ENCODE measurements around the gene CD300LB.
"Not testable (repeated sequence)": the region's sequence is repeated elsewhere in the genome, so short reads cannot be mapped to it uniquely, and the experiment has no call there.

The CD300LB gene

DNA sequence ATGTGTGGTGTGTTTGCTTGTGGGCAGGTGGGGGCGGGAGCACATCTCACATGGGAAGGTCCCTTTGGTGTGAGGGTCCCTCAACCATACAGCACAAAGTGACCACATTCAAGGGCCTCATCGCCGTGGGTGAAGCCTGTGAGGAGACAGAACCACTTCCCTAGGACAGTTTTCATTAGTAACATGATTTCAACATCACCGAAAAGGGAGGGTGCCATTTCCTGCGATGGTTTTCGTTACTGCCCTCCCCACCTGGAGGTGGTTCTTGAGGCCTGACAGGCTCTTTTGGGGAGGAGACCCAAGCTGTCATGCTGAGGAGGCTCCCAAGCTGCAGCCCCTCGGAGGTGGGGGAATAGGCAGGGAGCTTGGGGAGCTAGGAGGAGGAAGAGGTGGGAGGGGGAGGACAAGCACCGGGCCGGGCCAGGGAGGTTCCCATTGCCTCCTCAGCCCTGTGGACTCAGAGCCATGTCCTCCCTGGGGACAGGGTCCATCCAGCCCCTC is 9.5 kb downstream of the CD300LB start:
- CTCF ChIA-PET: interaction anchor here (0.9 to 2.9 kb wide), 5 partner anchors 9 to 67 kb away, joined by 3 to 13 read pairs (median 3); no protein-coding TSS in a partner anchor
- DNase-seq: peak; percentile 50 to 78 (median 76)
- POLR2A ChIA-PET: no interaction called here
- WGBS (ENCODE audit: insufficient coverage): 4% methylated on average over 5 of the region's 9 CpGs
- H3K4me1 ChIP-seq (ENCODE audit: control extremely low read depth in 1 of 4, control insufficient read depth in 4 of 4, insufficient read depth in 4 of 4, low read length in 3 of 4): peaks cover 0 to 43% (median 40%) of the 10 kb centered on the region in 4 experiments
- H3K9me3 ChIP-seq (ENCODE audit: control extremely low read depth in 1 of 5, control insufficient read depth in 4 of 5, insufficient read depth in 2 of 5, low read depth in 1 of 5, low read length in 4 of 5): peaks cover 0 to 18% (median 3%) of the 10 kb centered on the region in 5 experiments
- H3K4me3 ChIP-seq (ENCODE audit: control insufficient read depth in 1 of 7, extremely low read depth in 1 of 7, insufficient read depth in 4 of 7, low read depth in 2 of 7, low read length in 6 of 7): peak overlapping the region in 1 of 7 experiments; percentile 4
- no peaks in the 10 kb centered on the region for H3K36me3 ChIP-seq (ENCODE audit: control insufficient read depth in 4 of 4, insufficient read depth in 4 of 4, low read length in 3 of 4)
- H3K27ac ChIP-seq (ENCODE audit: insufficient read depth in 1 of 2, low read depth in 1 of 2, low read length in 2 of 2, poor library complexity in 1 of 2, severe bottlenecking in 2 of 2): no peak overlapping the region
- no peaks in the 10 kb centered on the region for H3K27me3 ChIP-seq (replicated peaks in 2 of 5; ENCODE audit: control insufficient read depth in 4 of 5, insufficient read depth in 5 of 5, low read length in 4 of 5)

DNA sequence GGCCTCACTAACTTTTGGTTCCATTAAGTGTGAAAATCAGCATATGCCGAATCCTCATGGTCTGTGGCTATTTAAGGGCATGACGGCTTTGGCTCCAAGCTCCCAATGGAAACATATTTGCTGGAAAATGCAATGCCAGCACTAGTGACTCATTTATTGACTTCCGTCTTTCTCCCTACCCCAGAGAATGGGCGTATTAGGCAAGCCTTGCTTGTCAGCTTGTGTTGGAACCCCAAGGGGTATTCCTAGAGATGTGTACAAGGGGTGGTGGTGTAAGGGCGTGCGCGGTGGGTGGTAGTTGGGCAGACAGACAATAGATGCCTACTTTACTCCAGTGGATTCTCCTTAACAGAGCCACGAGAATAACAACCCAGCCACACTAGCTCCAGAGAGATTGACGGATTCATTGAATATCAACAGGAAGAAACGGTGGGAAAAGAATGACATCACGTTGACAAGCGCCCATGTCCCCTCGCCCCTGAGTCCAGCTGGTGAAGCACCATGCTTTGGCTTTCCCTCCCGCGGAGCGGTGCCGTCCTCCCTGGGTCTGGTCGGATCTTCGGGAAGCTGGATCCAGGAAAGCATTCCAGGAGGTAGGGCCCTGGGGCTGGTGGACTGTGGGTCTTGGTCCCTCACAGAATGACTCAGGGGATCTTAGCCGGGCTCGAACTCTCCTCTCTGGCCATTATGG is 10.3 kb downstream of the CD300LB start:
- ChIA-PET CTCF (interaction anchor here (0.7 to 2.9 kb wide), 10 partner anchors 9 to 321 kb away, joined by 3 to 13 read pairs (median 4); partner anchors contain the start of gene BTBD17), POLR2A (no interaction called here)
- DNase-seq: peak in 1 of 3 donors; percentile 24
- 97% methylated on average over 18 of the region's 21 CpGs for WGBS (ENCODE audit: insufficient coverage)
- Histone ChIP-seq H3K4me1 (ENCODE audit: control extremely low read depth in 1 of 4, control insufficient read depth in 4 of 4, insufficient read depth in 4 of 4, low read length in 3 of 4) (peaks cover 0 to 45% (median 40%) of the 10 kb centered on the region in 4 experiments), H3K27ac (ENCODE audit: insufficient read depth in 1 of 2, low read depth in 1 of 2, low read length in 2 of 2, poor library complexity in 1 of 2, severe bottlenecking in 2 of 2) (no peak overlapping the region), H3K27me3 (replicated peaks in 2 of 5; ENCODE audit: control insufficient read depth in 4 of 5, insufficient read depth in 5 of 5, low read length in 4 of 5) (no peaks in the 10 kb centered on the region), H3K9me3 (ENCODE audit: control extremely low read depth in 1 of 5, control insufficient read depth in 4 of 5, insufficient read depth in 2 of 5, low read depth in 1 of 5, low read length in 4 of 5) (peaks cover 0 to 18% (median 3%) of the 10 kb centered on the region in 5 experiments), H3K36me3 (ENCODE audit: control insufficient read depth in 4 of 4, insufficient read depth in 4 of 4, low read length in 3 of 4) (no peaks in the 10 kb centered on the region), H3K4me3 (ENCODE audit: control insufficient read depth in 1 of 7, extremely low read depth in 1 of 7, insufficient read depth in 4 of 7, low read depth in 2 of 7, low read length in 6 of 7) (peak overlapping the region in 1 of 7 experiments; percentile 5)

DNA sequence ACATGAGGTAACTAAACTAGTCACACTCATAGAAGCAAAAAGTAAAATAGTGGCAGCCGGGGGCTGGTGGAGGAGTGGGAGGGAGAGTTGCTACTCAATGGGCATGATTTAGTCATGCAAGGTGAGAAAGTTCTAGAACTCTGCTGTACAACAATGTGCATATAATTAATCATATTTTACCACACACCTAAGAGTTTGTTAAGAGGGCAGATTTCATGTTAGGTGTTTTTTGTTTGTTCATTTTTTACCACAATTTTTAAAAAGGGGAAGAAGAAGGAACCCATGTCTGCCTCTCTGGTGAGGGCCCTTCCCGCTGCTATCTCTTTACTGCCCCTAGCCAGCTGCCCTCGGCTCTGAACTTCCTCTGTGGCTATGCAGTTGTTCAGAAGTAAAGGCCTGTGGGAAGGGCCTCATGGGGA is 11.2 kb downstream of the CD300LB start:
- 0% methylated on average over 2 of the region's 3 CpGs for WGBS (ENCODE audit: insufficient coverage)
- H3K36me3 ChIP-seq (ENCODE audit: control insufficient read depth in 4 of 4, insufficient read depth in 4 of 4, low read length in 3 of 4): no peaks in the 10 kb centered on the region
- CTCF ChIA-PET: interaction anchor here (0.8 to 2.9 kb wide), 7 partner anchors 8 to 158 kb away, joined by 3 to 13 read pairs (median 4); partner anchors contain the start of gene BTBD17

DNA sequence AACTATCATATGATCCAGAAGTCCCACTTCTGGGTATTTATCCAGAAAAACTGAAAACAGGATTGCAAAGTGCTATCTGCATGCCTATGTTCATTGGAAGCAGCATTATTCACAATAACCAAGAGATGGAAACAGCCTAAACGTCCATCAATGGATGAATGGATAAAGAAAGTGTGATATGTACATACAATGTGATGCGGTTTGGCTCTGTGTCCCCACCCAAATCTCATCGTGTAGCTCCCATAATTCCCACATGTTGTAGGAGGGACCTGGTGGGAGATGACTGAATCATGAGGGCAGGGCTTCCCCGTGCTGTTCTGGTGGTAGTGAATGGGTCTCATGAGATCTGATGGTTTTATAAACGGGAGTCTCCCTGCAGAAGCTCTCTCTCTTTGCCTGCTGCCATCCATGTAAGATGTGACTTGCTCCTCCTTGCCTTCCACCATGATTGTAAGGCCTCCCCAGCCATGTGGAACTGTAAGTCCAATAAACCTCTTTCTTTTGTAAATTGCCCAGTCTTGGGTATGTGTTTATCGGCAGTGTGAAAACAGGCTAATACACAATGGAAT is 12.8 kb downstream of the CD300LB start:
- Histone ChIP-seq H3K4me1 (ENCODE audit: control extremely low read depth in 1 of 4, control insufficient read depth in 4 of 4, insufficient read depth in 4 of 4, low read length in 3 of 4) (peaks cover 0 to 48% (median 36%) of the 10 kb centered on the region in 4 experiments), H3K9me3 (ENCODE audit: control extremely low read depth in 1 of 5, control insufficient read depth in 4 of 5, insufficient read depth in 2 of 5, low read depth in 1 of 5, low read length in 4 of 5) (peaks cover 0 to 16% (median 3%) of the 10 kb centered on the region in 5 experiments)
- H3K4me3 ChIP-seq (ENCODE audit: control insufficient read depth in 1 of 7, extremely low read depth in 1 of 7, insufficient read depth in 4 of 7, low read depth in 2 of 7, low read length in 6 of 7); H3K27me3 ChIP-seq (replicated peaks in 2 of 5; ENCODE audit: control insufficient read depth in 4 of 5, insufficient read depth in 5 of 5, low read length in 4 of 5); DNase-seq; H3K36me3 ChIP-seq (ENCODE audit: control insufficient read depth in 4 of 4, insufficient read depth in 4 of 4, low read length in 3 of 4); H3K27ac ChIP-seq (ENCODE audit: insufficient read depth in 1 of 2, low read depth in 1 of 2, low read length in 2 of 2, poor library complexity in 1 of 2, severe bottlenecking in 2 of 2); POLR2A ChIA-PET: not testable (repeated sequence)
- CTCF ChIA-PET: interaction anchor here (1.0 to 2.9 kb wide), 6 partner anchors 8 to 158 kb away, joined by 3 to 10 read pairs (median 3); no protein-coding TSS in a partner anchor
- 100% methylated on average over 1 of the region's 6 CpGs for WGBS (ENCODE audit: insufficient coverage)

More for the DNA sequence above, 11.2 kb downstream of the CD300LB start:
- POLR2A ChIA-PET: interaction anchor here (0.6 kb wide), 1 partner anchor 179 kb away, joined by 3 read pairs; no protein-coding TSS in a partner anchor
- peaks cover 0 to 18% (median 3%) of the 10 kb centered on the region in 5 experiments for H3K9me3 ChIP-seq (ENCODE audit: control extremely low read depth in 1 of 5, control insufficient read depth in 4 of 5, insufficient read depth in 2 of 5, low read depth in 1 of 5, low read length in 4 of 5)
- DNase-seq: peak; percentile 75 to 93 (median 91)
- H3K4me3 ChIP-seq (ENCODE audit: control insufficient read depth in 1 of 7, extremely low read depth in 1 of 7, insufficient read depth in 4 of 7, low read depth in 2 of 7, low read length in 6 of 7): no peak overlapping the region
- no peaks in the 10 kb centered on the region for H3K27me3 ChIP-seq (replicated peaks in 2 of 5; ENCODE audit: control insufficient read depth in 4 of 5, insufficient read depth in 5 of 5, low read length in 4 of 5)
- H3K4me1 ChIP-seq (ENCODE audit: control extremely low read depth in 1 of 4, control insufficient read depth in 4 of 4, insufficient read depth in 4 of 4, low read length in 3 of 4): peaks cover 0 to 54% (median 39%) of the 10 kb centered on the region in 4 experiments
- H3K27ac ChIP-seq (ENCODE audit: insufficient read depth in 1 of 2, low read depth in 1 of 2, low read length in 2 of 2, poor library complexity in 1 of 2, severe bottlenecking in 2 of 2): no peak overlapping the region

DNA sequence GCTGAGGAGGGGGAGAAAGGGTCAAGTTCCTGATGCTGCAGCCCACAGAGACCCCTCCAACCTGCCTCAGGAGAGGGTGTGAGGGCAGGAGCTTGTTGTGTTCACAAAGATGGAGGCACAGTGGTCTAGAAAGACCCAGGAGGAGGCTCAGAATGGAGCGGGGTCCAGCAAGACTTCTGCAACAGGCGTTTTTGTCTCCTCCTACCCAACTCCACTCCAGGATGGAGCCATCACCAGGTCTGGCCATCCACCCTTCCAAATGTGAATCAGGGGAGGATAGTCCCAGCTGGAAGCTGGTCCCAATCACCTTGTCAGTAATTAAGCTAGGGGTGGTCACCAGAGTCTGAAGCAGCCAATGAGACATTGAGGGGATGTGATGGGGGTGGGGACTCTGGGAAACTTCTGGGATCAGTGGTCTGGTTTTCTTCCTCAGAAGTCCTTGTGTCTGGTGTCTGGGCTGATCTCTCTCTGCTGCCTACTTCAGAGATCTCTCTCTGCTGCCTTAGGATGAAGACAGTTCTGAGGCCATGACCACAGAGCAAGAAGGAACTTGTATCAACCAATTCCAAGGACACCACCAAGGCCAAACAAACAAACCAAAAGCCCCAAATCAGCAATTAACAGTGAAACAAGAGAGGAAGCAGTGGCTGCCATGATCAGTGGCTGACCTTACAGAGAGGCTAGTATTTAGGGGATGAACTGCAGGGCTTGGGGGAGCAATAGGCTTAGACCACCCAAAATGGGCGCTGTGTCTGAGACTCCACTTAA is 14.5 kb downstream of the CD300LB start:
- H3K4me3 ChIP-seq (ENCODE audit: control insufficient read depth in 1 of 7, extremely low read depth in 1 of 7, insufficient read depth in 4 of 7, low read depth in 2 of 7, low read length in 6 of 7): no peak overlapping the region
- H3K27me3 ChIP-seq (replicated peaks in 2 of 5; ENCODE audit: control insufficient read depth in 4 of 5, insufficient read depth in 5 of 5, low read length in 4 of 5): no peaks in the 10 kb centered on the region
- DNase-seq: no peak
- H3K4me1 ChIP-seq (ENCODE audit: control extremely low read depth in 1 of 4, control insufficient read depth in 4 of 4, insufficient read depth in 4 of 4, low read length in 3 of 4): peaks cover 0 to 52% (median 42%) of the 10 kb centered on the region in 4 experiments
- no peaks in the 10 kb centered on the region for H3K36me3 ChIP-seq (ENCODE audit: control insufficient read depth in 4 of 4, insufficient read depth in 4 of 4, low read length in 3 of 4)
- POLR2A ChIA-PET: interaction anchor here (0.6 to 0.7 kb wide), 2 partner anchors 43 to 53 kb away, joined by 3 read pairs; no protein-coding TSS in a partner anchor
- no peak overlapping the region for H3K27ac ChIP-seq (ENCODE audit: insufficient read depth in 1 of 2, low read depth in 1 of 2, low read length in 2 of 2, poor library complexity in 1 of 2, severe bottlenecking in 2 of 2)
- WGBS (ENCODE audit: insufficient coverage): 85% methylated on average over 3 of the region's 3 CpGs
- peaks cover 0 to 6% (median 0%) of the 10 kb centered on the region in 5 experiments for H3K9me3 ChIP-seq (ENCODE audit: control extremely low read depth in 1 of 5, control insufficient read depth in 4 of 5, insufficient read depth in 2 of 5, low read depth in 1 of 5, low read length in 4 of 5)
- CTCF ChIA-PET: interaction anchor here (1.3 kb wide), 1 partner anchor 23 kb away, joined by 3 read pairs; no protein-coding TSS in a partner anchor

DNA sequence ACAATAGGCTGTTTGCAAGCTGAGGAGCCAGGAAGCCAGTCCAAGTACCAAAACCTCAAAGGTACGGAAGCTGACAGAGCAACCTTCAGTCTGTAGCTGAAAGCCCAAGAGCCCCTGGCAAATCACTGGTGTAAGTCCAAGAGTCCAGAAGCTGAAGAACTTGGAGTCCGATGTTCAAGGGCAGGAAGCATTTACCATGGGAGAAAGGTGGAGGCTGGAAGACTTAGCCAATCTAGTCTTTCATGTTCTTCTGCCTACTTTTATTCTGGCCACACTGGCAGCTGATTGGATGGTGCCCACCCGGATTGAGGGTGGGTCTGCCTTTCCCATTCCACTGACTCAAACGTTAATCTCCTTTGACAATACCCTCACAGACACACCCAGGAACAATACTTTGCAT is 15.3 kb downstream of the CD300LB start:
- no peak overlapping the region for H3K27ac ChIP-seq (ENCODE audit: insufficient read depth in 1 of 2, low read depth in 1 of 2, low read length in 2 of 2, poor library complexity in 1 of 2, severe bottlenecking in 2 of 2)
- WGBS (ENCODE audit: insufficient coverage): 79% methylated on average over 3 of the region's 4 CpGs
- no peak for DNase-seq
- H3K4me1 ChIP-seq (ENCODE audit: control extremely low read depth in 1 of 4, control insufficient read depth in 4 of 4, insufficient read depth in 4 of 4, low read length in 3 of 4): peaks cover 0 to 44% (median 34%) of the 10 kb centered on the region in 4 experiments
- POLR2A ChIA-PET: interaction anchor here (0.7 kb wide), 1 partner anchor 43 kb away, joined by 3 read pairs; no protein-coding TSS in a partner anchor
- no peak overlapping the region for H3K4me3 ChIP-seq (ENCODE audit: control insufficient read depth in 1 of 7, extremely low read depth in 1 of 7, insufficient read depth in 4 of 7, low read depth in 2 of 7, low read length in 6 of 7)
- peaks cover 0 to 6% (median 0%) of the 10 kb centered on the region in 5 experiments for H3K9me3 ChIP-seq (ENCODE audit: control extremely low read depth in 1 of 5, control insufficient read depth in 4 of 5, insufficient read depth in 2 of 5, low read depth in 1 of 5, low read length in 4 of 5)
- no peaks in the 10 kb centered on the region for H3K27me3 ChIP-seq (replicated peaks in 2 of 5; ENCODE audit: control insufficient read depth in 4 of 5, insufficient read depth in 5 of 5, low read length in 4 of 5)
- CTCF ChIA-PET: interaction anchor here (1.2 to 1.3 kb wide), 2 partner anchors 15 to 22 kb away, joined by 3 to 4 read pairs; partner anchors contain the start of gene CD300LB
- H3K36me3 ChIP-seq (ENCODE audit: control insufficient read depth in 4 of 4, insufficient read depth in 4 of 4, low read length in 3 of 4): no peaks in the 10 kb centered on the region
